Epithelial cell of prostate (primary cell): ENCODE measurements around the gene FSTL4.
"Not testable (repeated sequence)": the region's sequence is repeated elsewhere in the genome, so short reads cannot be mapped to it uniquely, and the experiment has no call there.

ENCODE experiments used
- DNase-seq: peaks from one replicate; pipeline ENCODE4 v3.0.0-alpha.2; 2011; ENCODE audit warnings: low read depth, low spot score
- H3K27ac ChIP-seq: fragments of 450-650 bp; 2 replicates; pipeline ENCODE4 v1.5.1; 2017; ENCODE audit warnings: mild to moderate bottlenecking

FSTL4 gene

DNA sequence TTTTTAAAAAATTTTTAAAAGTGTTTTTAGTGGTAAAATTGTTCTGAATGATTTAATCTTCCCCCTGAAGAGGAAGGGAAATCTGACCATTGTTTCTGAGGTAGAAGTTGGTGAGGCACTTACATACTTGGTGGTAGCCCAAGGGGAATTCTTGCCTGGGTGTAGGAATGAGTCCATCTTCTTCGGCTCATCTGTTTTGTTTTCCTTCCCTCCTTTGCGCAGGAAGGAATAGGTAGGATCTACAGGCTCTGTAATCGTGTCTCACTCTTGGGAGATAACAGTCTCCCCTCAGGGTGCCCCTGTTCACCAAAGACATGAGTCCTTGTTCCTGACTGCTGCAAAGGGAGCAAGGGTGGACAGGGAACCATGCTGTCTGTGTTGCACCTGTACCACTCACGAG lies 422.5 kb downstream of the FSTL4 start:
- no peak for DNase-seq
- no peak overlapping the region for H3K27ac ChIP-seq

DNA sequence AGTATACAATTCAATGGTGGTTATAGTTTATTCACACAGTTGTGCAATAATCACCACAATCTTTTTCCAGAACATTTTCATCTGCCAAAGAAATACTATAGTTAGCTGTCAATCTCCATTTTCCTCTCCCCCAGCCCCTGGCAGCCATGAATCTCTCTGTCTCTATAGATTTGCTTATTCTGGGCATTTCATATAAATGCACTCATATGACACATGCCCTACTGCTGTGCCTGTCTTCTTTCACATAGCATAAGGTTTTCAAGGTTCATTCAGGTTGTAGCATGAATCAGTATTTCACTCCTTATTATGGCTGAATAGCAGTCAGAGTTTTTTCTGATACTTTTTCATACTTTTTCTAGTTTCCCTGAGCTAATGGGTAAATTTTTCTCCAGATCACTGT lies 432.9 kb downstream of the FSTL4 start:
- H3K27ac ChIP-seq: no peak overlapping the region
- no peak for DNase-seq

DNA sequence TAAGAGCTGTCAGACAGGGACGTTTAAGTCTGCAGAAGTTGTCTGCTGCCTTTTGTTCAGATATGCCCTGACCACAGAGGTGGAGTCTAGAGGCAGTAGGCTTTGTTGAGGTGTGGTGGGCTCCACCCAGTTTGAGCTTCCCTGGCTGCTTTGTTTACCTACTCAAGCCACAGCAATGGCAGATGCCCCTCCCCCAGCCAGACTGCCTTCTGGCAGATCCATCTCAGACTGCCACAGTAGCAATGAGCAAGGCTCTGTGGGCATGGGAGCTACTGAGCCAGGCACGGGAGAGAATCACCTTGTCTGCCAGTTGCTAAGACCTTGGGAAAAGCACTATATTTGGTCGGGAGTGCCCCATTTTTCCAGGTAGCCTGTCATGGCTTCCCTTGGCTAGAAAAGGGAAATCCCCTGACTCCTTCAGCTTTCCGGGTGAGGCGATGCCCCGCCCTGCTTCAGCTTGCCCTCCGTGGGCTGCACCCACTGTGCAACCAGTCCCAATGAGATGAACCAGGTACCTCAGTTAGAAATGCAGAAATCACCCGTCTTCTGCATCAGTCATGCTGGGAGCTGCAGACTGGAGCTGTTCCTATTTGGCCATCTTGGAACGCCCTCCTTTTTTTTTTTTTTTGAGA lies 441.5 kb downstream of the FSTL4 start:
- H3K27ac ChIP-seq, DNase-seq: not testable (repeated sequence)

DNA sequence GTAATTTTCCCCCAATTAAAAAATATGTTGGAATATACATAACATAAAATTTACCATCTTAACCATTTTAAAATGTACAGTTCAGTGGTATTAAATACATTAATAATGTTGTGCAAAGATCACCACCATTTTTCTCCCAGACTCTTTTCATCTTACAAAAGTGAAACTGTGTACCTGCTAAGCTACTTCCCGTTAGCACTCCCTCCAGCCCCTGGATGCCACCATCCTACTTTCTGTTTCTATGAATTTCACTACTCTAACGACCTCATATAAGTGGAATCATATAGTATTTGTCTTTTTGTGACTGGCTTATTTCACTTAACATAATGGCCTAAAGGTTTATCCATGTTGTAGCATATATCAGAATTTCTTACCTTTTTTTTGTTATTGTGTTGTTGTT lies 447.6 kb downstream of the FSTL4 start:
- no peak overlapping the region for H3K27ac ChIP-seq
- no peak for DNase-seq

DNA sequence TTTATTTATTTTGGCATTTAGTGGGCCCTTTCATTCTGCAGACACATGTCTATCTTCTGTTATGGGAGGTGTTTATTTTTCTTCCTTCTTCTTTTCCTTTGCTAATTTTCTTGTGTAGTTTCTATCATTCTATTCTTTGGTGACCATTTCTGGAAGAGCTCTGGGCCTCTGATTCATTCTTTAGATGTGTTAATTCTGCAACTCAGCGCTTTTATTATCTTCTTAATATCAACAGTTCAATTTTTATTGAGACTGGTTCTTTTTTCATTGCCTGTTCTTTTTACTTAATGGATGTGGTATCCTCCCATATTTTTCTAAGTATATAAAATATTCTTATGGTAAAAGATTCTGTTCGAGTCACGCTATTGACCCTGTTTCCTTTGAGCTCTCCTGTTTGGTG lies 448.5 kb downstream of the FSTL4 start:
- DNase-seq: no peak
- no peak overlapping the region for H3K27ac ChIP-seq

DNA sequence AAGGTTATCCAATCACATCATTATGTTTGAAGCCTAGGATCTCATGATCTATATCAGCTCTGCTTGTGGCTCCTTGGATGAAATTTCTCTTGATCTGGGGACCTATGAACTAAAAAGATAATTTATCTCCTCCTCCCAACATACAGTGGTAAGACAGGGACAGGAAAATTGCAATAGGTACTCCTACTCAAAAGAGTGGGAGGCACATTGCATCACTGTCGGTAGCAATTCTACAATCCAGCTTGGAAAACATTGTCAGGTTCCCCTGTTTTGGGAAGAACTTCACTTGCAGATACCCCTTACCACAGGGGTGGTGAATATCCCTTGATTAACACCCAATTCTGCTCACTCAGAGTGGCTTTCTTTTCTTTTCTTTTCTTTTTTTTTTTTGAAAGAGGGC lies 452.8 kb downstream of the FSTL4 start:
- H3K27ac ChIP-seq: no peak overlapping the region
- no peak for DNase-seq

DNA sequence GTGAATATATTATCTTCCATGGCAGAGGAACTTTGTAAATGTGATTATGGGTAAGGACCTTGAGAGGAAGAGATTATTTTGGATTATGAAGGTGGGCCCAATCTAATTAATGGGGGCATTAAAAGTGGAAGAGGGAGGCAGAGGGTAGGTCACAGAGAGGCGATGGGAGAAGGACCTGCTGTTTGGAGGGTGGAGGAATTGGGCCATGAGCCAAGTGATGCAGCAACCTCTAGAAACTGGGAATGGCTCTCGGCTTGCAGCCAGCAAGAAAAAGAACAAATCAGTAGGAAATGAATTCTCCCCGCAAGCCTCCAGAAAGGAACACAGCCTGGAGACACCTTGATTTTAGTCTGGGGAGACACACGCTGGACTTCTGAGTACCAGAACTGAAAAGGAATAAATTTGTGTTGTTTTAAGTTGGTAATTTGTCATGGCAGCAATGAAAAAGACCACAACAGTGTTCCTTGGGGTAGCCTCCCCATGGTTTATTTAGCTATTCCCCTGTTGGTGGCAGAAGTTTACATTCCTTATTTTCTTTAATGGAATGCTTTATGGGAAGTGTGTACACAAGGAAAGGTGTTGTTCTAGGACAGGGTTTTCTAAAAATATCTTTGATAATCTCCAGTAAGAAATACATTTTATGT lies 456.9 kb downstream of the FSTL4 start:
- no peak overlapping the region for H3K27ac ChIP-seq
- no peak for DNase-seq

DNA sequence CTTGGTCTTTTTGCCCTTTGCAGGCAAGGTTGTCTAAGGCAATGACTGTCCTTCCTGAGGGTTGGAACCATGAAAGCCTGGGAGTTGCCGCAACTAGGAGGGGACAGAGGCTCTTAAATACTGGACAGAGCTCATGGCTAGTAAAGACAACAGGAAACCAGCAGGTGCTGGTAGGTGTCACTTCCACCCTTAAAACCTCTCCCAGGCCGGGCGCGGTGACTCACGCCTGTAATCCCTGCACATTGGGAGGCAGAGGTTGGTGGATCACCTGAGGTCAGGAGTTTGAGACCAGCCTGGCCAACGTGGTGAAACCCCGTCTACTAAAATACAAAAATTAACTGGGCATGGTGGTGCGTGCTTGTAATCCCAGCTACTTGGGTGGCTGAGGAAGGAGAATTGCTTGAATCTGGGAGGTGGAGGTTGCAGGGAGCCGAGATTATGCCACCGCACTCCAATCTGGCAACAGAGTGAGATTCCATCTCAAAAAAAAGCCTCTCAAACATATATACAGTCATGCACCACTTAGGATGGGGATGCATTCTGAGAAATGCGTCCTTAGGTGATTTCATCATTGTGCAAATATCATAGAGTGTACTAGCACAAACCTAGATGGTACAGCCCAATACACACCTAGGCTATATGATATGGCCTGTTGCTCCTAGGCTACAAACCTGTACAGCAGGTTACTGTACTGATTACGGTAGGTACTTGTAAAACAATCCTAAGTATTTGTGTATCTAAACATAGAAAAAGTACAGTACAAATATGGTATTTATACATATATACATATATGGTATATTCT lies 457.9 kb downstream of the FSTL4 start:
- DNase-seq: no peak

DNA sequence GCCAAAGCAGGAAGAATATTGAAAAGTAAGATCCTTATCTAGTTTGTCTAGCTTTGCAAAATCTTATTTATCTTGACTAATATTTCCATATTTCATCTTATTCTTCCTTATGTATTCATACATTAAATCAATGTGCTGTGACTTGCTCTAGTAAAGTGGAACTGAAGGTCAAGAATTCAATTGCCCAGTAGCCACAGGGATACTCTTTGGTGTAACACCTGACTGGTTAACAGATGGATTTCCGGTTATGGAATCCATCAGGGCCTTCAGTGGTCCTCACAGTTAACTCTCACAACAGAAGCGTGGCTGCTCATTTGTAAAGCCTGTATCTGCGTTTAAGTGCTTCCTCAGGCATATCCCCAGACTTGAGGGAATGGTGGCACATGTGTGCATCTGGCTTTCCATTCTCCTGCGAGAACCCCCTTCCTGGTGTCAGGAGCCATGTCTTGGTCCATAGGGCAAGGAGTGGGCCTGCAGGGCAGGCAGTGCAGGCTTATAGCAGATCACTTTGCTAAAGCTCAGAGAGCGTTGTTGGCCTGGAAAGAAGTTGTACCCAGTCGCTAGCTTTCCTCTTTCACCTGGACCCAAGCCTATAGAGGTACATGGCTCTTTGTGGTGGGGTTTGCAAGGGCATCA lies 461.3 kb downstream of the FSTL4 start:
- no peak for DNase-seq
- no peak overlapping the region for H3K27ac ChIP-seq

More for the DNA sequence above, 457.9 kb downstream of the FSTL4 start:
- H3K27ac ChIP-seq: no peak overlapping the region

DNA sequence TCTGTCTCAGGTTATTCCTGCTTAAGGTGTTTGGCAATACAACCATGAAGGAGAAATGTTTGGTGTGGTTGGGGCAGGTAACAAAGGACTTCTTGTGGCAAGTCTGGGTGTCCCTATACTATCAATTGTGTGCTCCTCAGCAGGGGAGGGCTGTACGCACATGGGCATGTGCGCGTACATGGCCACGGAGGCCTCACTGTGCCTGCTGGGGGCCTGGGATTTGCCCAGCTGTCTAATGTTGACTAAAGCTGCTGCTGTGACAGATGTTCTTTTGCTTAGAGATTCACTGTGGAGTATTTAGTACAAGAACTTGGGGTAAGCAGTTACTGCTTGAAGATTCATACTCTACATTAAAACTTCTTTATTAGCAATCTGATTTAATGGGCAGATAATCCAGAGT lies 463.0 kb downstream of the FSTL4 start:
- no peak overlapping the region for H3K27ac ChIP-seq
- no peak for DNase-seq

DNA sequence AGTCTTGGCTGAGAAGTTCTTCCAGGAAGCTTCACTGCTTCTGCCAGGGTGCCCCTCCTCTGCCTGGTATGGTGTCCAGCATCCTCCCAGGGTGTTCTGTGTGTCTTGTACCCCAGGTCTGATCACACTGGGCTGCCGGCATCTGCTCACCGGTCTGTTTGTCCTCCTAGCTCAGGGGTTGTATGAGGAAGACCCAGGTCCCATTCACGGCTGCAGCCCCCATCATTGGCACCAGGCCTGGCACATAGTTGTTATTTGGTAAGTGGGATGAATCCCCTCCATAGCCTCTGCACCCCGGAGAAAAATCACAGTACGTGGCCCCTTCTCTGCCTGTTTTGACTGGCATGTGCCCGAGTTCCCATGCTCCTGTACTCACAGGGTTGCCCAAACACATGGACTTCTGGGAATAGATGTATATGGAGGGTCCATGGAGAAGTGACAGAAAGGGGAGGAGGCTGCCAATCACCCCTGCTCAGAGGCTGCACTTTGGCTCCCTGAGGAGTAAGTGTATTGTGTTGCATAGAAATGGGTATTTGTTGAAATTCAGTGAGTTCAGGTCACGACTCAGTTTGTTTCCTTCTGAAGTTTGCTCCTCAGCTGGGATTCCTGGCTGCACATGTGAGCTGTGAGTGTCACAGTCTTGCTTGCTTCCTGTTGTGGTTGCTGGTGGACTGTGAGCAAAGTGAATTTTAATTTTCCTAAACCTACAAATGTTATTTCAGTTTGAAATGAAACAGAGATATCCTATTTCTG lies 464.4 kb downstream of the FSTL4 start:
- no peak overlapping the region for H3K27ac ChIP-seq
- no peak for DNase-seq

DNA sequence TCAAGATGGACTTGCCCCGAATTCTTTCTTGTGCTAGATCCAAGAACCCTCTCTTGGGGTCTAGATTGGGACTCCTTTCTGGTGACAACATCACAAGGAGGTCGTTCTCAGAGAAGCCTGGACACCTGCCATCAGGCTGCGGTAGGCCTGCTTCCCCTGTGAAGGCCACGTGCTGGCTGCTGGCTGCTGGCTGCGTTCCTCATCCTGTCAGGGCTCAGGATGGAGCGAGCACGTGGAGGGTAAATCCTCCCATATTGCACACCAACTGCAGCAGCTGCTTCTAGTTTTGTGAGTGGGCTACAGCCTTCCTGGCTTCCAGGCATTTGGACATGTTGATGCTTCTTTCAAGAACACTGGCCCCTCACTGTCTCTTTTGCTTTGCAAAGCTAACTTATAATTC lies 464.9 kb downstream of the FSTL4 start:
- no peak overlapping the region for H3K27ac ChIP-seq
- no peak for DNase-seq
